Measurements from ENCODE around the gene GPRC5C. TPM values are rescaled to one million over a fixed set of nuclear protein-coding genes. Genes with fewer than 3 reads are reported as not detected.

Gene GPRC5C
- total and polyA plus RNA-seq, 2 of the 13 experiments (the other 11 are each of a cell fraction or from before 2014, with no cell fraction given), result 85.6 to 300 TPM

GRCh38 chr17:74454197-74455024 is 22.5 kb downstream of the GPRC5C start (continued):
- peak; percentile 88 for TF ChIP-seq ZNF687 (CRISPR knock-in tag; IDR thresholded peaks at IDR 0.05)
- TF ChIP-seq CEBPB (IDR thresholded peaks at IDR 0.05; ENCODE audit: borderline replicate concordance, low read depth, low read length), result no peak
- TF ChIP-seq ZNF768 (CRISPR knock-in tag; IDR thresholded peaks at IDR 0.05), result peak; percentile 27; the same call in 1 of the 2 replicates
- TF ChIP-seq AHDC1 (CRISPR knock-in tag; IDR thresholded peaks at IDR 0.05; ENCODE audit: borderline replicate concordance), result 0 out of 2 replicates have a peak, but pooled peaks have one; percentile 40
- TF ChIP-seq MAFF (IDR thresholded peaks at IDR 0.05; ENCODE audit: low read depth, low read length), result no peak
- 0 out of 2 replicates have a peak, but pooled peaks have one; percentile 38 for TF ChIP-seq MEF2D (CRISPR knock-in tag; IDR thresholded peaks at IDR 0.05)
- TF ChIP-seq CSRNP2 (CRISPR knock-in tag; conservative IDR thresholded peaks at IDR 0.05; ENCODE audit: low read depth), result no peak
- TF ChIP-seq ZFX (CRISPR knock-in tag; IDR thresholded peaks at IDR 0.05; ENCODE audit: low read depth), result peak; percentile 89
- peak; percentile 58 for TF ChIP-seq HNF4A (CRISPR knock-in tag; IDR thresholded peaks at IDR 0.05)
- TF ChIP-seq SIX4 (CRISPR knock-in tag; IDR thresholded peaks at IDR 0.05), result peak; percentile 92
- TF ChIP-seq ZNF34 (CRISPR knock-in tag; IDR thresholded peaks at IDR 0.05; ENCODE audit: borderline replicate concordance), result peak; percentile 85; the same call in 1 of the 2 replicates
- peak; percentile 30 for TF ChIP-seq XRCC5 (optimal IDR thresholded peaks at IDR 0.05; ENCODE audit: low read length)
- TF ChIP-seq ZNF547 (CRISPR knock-in tag; IDR thresholded peaks at IDR 0.05), result peak; percentile 80
- peak; percentile 77; the same call in 1 of the 2 replicates for TF ChIP-seq ZNF772 (CRISPR knock-in tag; IDR thresholded peaks at IDR 0.05)
- TF ChIP-seq ZNF331 (CRISPR knock-in tag; IDR thresholded peaks at IDR 0.05), result peak; percentile 51; the same call in 1 of the 2 replicates
- TF ChIP-seq MEIS1 (CRISPR knock-in tag; IDR thresholded peaks at IDR 0.05; ENCODE audit: borderline replicate concordance), result peak; percentile 79

Data from HepG2 (cell line).